Loucy (cell line): ENCODE data around the gene CELF2.

Experiments used
- EZH2phosphoT487 ChIP-seq: fragments of 200-600 bp; IDR thresholded peaks from 2 replicates; pipeline ENCODE4 v1.6.1; 2018; ENCODE audit warnings: antibody characterized with exemption, mild to moderate bottlenecking, moderate library complexity, borderline replicate concordance
- TF ChIP-seq, protein P1 (sequence below): fragments of 200-600 bp; sonication (generic); conservative IDR thresholded peaks from 2 replicates; pipeline ENCODE4 v1.5.1; 2014; ENCODE audit warnings: mild to moderate bottlenecking, antibody characterized with exemption, low read length

DNA sequence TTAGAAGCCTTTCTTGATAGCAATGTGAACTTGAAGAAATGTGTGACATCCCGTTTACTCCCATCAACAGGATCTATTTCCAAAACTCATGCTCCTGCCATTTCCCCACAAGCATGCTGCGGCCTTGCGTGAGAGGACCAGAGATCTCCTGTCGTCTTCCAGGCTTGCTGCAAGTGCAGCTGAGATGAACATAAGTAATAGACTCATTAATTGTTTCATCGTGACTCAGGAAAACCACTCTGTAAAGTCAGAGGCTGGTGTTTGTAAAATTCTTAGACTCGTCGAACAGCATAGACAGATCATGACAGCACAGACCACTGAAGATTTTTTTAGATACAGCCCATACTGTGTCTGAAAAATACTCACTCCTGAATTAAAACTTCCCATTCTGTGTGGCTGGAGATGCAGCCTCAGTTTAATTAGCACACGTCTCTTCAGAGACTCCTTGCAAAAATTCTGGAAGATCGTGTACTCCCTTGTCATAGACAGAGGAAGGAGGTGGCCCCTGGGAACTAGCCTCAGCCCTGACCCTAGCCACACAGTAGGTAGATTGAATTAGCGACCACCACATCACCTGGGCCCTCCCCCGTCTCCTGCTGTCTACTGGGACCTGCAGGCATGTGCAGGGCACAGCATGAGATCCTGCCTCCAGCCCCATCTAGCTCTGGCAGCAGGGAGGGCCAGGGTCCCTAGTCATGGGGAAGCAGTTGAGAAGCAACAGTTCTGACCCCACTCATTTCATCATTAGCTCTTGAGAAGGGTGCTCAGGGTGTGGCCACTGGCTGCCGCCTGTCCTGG lies 226.0 kb downstream of the CELF2 start:
- TF ChIP-seq, protein P1, sequence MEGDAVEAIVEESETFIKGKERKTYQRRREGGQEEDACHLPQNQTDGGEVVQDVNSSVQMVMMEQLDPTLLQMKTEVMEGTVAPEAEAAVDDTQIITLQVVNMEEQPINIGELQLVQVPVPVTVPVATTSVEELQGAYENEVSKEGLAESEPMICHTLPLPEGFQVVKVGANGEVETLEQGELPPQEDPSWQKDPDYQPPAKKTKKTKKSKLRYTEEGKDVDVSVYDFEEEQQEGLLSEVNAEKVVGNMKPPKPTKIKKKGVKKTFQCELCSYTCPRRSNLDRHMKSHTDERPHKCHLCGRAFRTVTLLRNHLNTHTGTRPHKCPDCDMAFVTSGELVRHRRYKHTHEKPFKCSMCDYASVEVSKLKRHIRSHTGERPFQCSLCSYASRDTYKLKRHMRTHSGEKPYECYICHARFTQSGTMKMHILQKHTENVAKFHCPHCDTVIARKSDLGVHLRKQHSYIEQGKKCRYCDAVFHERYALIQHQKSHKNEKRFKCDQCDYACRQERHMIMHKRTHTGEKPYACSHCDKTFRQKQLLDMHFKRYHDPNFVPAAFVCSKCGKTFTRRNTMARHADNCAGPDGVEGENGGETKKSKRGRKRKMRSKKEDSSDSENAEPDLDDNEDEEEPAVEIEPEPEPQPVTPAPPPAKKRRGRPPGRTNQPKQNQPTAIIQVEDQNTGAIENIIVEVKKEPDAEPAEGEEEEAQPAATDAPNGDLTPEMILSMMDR = no peak
- TF ChIP-seq EZH2phosphoT487 = no peak
